Measurements from ENCODE around the gene ARID3C. TPM values are rescaled to one million over a fixed set of nuclear protein-coding genes. Genes with fewer than 3 reads are reported as not detected.
A peak's percentile ranks its signal among the peaks of the same experiment; 100 is the strongest.

Gene ARID3C, protein sequence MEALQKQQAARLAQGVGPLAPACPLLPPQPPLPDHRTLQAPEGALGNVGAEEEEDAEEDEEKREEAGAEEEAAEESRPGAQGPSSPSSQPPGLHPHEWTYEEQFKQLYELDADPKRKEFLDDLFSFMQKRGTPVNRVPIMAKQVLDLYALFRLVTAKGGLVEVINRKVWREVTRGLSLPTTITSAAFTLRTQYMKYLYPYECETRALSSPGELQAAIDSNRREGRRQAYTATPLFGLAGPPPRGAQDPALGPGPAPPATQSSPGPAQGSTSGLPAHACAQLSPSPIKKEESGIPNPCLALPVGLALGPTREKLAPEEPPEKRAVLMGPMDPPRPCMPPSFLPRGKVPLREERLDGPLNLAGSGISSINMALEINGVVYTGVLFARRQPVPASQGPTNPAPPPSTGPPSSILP
- total RNA-seq, result not detected
- long read RNA-seq, result 0 reads

DNA sequence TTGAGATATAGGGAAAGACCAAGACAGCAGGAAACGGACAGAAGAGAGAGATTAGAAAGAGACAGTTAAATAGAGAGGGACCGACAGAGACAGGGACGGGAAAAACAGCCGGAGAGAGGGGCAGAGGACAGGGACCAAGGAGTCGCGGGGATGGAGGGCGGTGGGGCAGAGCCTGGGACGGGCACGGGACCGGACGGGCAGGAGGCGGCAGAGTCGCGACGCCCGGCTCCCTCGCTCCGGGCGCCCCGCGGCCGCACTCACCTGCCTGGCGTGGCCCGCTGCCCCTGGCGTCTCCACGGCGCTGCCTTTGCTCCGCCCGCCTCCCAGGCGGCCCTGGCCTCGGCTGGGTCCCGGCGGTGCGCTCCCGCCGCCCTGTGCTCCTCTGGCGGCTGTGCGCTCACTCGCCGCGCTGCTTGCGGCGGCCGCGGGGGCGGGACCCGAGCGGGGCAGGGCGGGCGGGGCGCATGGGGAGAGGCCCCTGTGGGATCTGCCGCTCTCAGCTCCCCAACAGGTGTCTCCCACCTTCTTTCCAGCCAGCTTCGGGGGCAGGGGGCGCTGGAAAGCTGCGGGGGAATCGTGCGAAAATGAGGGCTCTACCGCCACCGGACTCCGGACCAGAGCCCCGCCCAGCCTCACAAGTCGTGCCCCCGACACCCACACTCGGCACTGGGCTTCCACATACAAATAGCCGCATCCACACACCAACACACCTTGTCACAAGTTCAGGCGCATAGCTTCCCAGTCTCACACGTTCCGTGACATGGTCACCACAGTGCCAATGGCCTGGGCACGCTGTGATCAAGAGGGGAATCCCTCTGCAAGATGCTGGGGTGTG is at the start of gene ARID3C:
ARID3C (minus strand) TSS at position 411 of the 835 bp plus-strand sequence. CDS start 1,052 bp downstream, outside the sequence.
- ATAC-seq (peak; percentile 75 to 83), DNase-seq (peak; percentile 31)
- intact Hi-C loops (cut with DNase I), result no loop called here

GRCh38 chr9:34675869-34676268 is 47.0 kb upstream of the ARID3C start:
- peak in 1 of 2 donors; percentile 17 for ATAC-seq
- DNase-seq, result no peak
- intact Hi-C loops (cut with DNase I), result no loop called here

DNA sequence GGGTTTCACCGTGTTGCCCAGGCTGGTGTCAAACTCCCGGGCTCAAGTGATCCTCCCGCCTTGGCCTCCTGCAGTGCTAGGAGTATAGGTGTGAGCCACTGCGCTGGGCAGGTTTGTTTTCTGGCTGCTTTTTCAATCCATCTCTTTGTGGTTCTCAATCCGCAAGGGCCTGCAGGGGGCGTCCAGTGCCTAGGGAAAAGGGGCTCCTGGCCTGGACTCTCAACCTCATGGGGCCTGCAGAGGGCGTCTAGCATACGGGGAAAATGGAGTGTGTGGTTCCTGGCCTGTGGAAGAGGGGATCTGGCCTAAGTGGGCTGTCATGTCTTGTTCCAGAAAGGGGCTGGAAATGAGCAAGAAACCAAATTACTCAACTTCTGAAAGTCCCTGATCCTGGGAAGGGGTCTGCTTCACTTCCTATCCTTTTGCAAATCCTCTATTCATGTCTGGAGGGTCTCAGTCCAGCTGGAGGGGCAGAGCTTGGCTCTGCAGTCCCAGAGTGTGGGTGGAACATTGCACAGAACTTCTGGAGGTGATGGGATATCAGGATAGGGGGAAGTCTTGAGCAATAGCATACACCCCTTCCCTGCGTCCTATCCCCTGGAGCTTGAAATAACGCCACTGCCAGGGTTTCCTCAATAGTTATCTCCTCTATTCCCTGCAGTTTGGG is 46.3 kb upstream of the ARID3C start:
- DNase-seq, result peak; percentile 74
- peak; percentile 70 to 86 for ATAC-seq
- intact Hi-C loops (cut with DNase I), result no loop called here

DNA sequence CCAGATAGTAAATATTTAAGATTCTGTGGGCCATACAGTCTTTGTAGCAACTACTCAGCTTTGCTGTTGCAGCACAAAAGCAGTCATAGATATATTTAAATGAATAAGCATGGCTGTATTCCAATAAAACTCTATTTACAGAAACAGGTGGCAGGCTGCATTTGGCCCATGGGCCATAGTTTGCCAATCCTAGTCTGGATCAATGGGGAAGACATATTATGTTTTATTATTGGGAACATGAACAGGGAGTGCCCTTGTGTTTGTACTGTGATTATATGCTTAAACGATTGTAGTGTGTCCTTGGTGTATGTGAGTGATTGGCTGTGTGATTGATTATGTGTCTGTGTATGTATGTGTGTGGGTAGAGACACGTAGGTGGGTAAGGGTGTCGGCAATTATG is 45.6 kb upstream of the ARID3C start:
- no peak for ATAC-seq
- intact Hi-C loops (cut with DNase I), result no loop called here
- DNase-seq, result no peak

DNA sequence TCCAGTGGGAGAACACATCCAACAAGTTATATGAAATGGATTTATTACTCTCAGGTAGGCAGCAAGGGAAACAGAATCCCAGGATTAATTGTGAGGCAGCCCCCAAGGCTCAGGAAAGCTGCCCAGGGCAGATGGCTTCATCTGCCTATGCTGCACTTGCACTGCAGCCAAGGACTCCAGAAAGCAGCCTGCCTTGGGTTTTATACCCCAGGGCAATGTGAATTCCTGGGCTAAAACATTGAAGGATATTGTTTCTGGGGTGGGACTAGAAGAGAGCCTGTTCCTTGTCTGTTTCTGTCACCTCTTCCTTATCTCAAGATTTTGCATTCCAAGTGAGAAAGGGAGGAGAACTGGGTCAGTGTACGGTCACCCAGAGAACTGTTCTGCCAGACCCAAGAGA is 42.4 kb upstream of the ARID3C start:
- intact Hi-C loops (cut with DNase I), result no loop called here
- ATAC-seq (no peak), DNase-seq (no peak)

DNA sequence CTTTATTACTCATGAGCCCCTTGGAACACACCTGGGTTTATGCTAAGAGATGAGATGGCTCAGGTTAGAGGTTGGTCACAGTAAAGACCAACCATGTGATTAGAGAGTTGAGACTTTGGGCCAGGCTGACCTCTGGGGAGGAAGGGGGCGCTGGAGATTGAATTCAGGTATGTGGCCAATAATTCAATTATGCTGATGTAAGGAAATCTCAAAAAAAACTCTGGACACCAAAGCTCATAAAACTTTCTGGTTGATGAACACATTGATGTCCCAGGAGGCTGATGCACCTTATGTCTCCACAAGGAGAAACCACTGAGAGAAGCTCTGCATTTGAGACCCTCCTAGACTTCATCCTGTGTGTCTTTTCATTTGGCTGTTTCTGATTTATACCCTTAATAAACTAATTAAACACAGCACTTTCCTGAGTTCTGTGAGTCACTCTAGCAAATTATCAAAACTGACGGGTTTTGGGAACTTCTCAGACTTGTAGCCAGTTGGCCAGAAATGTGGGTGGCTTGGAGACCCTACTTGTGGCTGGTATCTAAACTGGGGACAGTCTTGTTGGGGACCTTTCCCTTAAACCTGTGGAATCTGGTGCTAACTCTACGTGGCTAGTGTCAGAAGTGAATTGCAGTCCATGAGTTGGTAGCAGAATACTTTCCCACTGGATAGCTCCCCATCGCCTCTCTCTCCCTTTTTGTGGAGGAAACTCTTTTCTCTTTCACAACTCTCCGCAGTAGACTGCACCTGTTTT is 41.1 kb upstream of the ARID3C start:
- DNase-seq, result no peak
- no peak for ATAC-seq
- intact Hi-C loops (cut with DNase I), result loop anchor here in 1 of 2 donors (5.0 kb wide), 1 partner anchor 32 kb away; no protein-coding TSS in a partner anchor

DNA sequence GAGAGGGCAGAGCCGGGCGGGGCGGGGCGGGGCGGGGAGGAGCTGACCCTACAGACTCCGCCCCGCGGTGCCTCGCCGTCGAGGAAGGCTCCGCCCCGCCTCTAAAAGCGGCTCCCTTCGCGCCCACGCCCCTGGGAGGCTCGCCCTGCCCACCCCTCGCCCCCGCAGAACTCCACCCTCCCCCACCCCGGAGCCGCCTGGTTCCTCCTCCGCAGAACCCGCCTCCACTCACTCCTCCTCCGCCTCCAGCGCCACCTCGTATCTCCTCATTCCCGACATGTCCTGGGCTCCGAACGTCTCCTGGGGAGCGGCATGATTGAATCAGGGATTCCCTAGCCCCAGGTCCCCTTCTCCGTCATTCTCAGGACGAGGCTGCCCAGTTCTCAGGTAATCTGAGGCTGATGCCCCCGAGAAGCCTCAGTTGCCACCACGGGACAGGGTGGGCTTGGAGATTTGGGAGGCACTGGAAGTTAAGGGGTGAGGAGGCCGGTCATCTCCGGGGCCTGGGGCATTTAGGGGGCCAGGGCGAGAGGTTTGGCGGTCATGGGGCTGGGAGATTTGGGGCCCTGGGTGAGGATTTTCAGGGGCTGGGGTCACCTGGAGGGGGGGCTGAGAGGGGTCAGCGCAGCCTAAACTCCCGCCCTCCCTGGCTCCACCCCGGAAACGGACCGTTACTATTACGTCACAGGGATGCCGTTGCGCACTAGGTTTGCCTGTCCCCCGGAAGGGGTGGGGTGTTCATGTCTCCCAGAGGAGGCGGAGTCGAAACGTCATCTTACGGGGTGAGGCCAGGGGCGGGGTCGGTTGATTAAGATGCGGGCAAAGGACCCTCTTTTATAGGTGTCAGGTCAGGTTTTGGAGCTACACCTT is 36.8 kb upstream of the ARID3C start:
- intact Hi-C loops (cut with DNase I), result loop anchor here in 1 of 2 donors (5.0 kb wide), 1 partner anchor 37 kb away; no protein-coding TSS in a partner anchor
- ATAC-seq (peak; percentile 90 to 92), DNase-seq (peak; percentile 95)

DNA sequence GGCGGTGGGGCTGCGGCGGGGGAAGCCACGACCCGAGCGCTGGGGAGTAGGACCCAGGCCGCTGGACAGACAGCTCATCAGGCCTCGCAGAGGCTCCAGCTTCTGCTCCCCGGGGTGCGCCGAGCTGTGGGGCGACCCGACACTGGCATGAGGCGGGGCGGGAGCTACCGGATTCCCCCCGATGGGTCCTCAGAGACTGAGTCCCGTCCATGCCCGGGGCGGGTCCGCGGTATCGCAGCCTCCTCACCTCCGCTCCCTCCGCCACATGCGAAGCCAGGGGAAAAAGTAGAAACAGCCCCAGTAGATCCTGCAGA is 36.2 kb upstream of the ARID3C start:
- DNase-seq (no peak), ATAC-seq (no peak)
- intact Hi-C loops (cut with DNase I), result loop anchor here in 1 of 2 donors (5.0 kb wide), 1 partner anchor 37 kb away; no protein-coding TSS in a partner anchor

GRCh38 chr9:34664281-34665066 is 35.6 kb upstream of the ARID3C start:
- intact Hi-C loops (cut with DNase I), result loop anchor here in 1 of 2 donors (5.0 kb wide), 1 partner anchor 38 kb away; no protein-coding TSS in a partner anchor

GRCh38 chr9:34663303-34663605 is 34.4 kb upstream of the ARID3C start:
- DNase-seq, result no peak
- intact Hi-C loops (cut with DNase I), result no loop called here
- ATAC-seq, result no peak

More at GRCh38 chr9:34664281-34665066, 35.6 kb upstream of the ARID3C start:
- ATAC-seq (peak; percentile 44 to 48), DNase-seq (peak; percentile 81)

DNA sequence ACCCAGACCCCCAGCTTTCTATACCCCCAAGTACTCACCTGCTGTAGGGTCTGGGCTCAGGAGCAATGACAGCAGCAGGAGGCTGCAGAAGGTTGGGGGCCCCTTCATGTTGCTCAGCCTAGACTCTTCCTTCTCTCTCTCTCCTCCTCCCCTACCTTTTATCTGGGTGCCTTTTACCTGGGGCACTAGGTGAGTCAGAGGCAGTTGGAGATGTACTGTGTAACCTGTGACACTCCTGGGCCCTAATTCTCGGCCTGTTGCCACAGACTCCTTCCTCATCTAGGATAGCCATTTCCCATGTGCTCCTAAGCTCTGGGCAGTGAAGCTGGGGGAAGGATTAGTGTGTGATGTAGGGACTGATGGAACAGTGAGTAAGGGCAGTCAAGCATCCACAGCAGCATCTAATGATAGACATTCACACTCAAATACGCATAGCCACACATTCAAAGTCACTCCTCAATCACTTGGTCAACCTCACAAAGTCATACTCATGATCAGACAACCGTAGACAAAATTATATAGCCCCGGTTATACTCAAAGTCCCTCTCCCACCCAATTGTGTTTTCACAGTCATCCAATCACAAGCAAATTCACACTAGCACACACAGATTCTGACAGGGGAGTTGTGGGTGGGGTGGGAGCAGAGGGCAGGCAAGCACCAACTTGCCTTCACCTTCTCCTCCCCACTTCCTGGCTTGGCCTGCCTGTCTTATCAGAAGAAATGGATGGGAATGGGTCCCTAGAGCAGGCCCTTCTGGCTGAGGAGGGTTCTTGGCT is 33.8 kb upstream of the ARID3C start, which contains the start of gene CCL27:
CCL27 (minus strand) TSS at position 132 of the 777 bp plus-strand sequence; CDS start at position 108, 24 bp downstream.
- DNase-seq (no peak), ATAC-seq (no peak)
- intact Hi-C loops (cut with DNase I), result no loop called here

DNA sequence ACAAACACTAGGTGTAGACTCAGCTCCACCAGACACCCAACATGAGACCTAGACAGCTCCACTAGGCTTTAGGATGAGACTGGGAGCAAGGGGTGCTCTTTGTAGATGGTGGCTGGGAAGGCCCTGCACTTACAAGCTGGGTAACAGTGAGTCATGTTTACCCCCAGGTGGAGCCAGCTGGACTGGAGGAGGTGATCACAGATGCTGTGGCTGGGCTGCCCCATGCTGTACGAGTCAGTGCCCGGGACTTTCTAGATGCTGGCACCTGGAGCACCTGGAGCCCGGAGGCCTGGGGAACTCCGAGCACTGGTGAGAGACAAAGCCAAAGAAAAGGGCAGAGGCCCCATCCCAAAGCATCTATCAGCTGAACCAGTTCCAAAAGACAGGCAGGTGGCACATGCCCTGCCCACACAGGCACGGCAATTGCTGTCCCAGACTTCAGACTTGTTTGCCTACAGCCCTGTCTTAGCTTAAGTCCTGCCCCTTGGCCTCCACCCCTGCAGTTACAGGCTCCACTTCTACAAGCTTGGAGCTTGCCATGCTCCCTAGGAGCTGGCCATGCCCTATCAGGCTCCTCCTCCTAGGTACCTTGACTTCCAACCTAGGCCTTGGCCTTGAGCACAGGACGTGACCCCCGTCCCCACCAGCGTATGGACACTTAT is 30.9 kb upstream of the ARID3C start:
- DNase-seq, result no peak
- ATAC-seq, result no peak
- intact Hi-C loops (cut with DNase I), result no loop called here

DNA sequence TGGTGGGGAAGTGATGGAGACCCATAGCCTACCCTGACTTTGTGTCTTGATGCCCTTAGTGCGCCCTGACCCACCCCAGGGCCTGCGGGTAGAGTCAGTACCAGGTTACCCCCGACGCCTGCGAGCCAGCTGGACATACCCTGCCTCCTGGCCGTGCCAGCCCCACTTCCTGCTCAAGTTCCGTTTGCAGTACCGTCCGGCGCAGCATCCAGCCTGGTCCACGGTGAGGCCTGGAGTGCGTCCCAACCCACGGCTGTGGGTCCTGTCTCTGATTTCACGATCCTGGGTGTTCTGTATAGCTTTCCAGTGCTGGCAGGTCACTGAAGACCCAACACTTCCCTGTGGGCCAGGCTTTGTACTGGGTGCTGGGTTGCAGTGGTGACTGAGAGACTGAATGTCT is 29.6 kb upstream of the ARID3C start:
- no peak for ATAC-seq
- intact Hi-C loops (cut with DNase I), result no loop called here
- DNase-seq, result no peak

GRCh38 chr9:34656992-34657391 is 28.1 kb upstream of the ARID3C start:
- DNase-seq, result no peak
- intact Hi-C loops (cut with DNase I), result no loop called here
- ATAC-seq, result no peak

DNA sequence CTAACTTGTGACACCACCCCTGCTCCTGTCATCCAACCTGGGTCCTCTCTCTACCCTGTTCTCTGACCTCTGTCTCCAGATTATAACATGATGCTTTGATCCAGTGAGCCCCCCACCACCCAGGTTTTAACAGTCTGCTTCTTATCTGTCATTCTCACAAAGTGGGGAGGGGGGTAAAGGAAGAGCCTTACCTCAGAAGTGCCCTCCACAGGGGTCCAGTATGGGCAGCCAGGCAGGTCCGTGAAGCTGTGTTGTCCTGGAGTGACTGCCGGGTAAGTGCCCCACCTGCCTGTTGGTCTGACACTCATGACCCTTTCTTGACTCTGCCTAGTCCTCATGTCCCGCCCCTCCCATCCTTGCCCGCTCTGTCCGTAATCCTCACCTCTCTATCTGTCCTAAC is 26.5 kb upstream of the ARID3C start:
- no peak for ATAC-seq
- intact Hi-C loops (cut with DNase I), result no loop called here
- no peak for DNase-seq
